ENCODE measurements around the gene SELENOP.

SELENOP gene

GRCh38 chr5:42791151-42791550 lies 20.5 kb downstream of the SELENOP start:
- no peak for DNase-seq (ENCODE audit: low spot score)
- TF ChIP-seq CTCF (IDR thresholded peaks at IDR 0.05; ENCODE audit: extremely low read depth, missing control alignments), result no peak

- no peak for DNase-seq (ENCODE audit: low spot score)
- TF ChIP-seq CTCF (IDR thresholded peaks at IDR 0.05; ENCODE audit: extremely low read depth, missing control alignments), result no peak
Measured at GRCh38 chr5:42787845-42788244, 23.8 kb downstream of the SELENOP start.

GRCh38 chr5:42787073-42787472 lies 24.6 kb downstream of the SELENOP start:
- DNase-seq (ENCODE audit: low spot score), result no peak
- TF ChIP-seq CTCF (IDR thresholded peaks at IDR 0.05; ENCODE audit: extremely low read depth, missing control alignments), result no peak

GRCh38 chr5:42785756-42786155 lies 25.9 kb downstream of the SELENOP start:
- no peak for TF ChIP-seq CTCF (IDR thresholded peaks at IDR 0.05; ENCODE audit: extremely low read depth, missing control alignments)
- no peak for DNase-seq (ENCODE audit: low spot score)

- DNase-seq (ENCODE audit: low spot score), result no peak
- TF ChIP-seq CTCF (IDR thresholded peaks at IDR 0.05; ENCODE audit: extremely low read depth, missing control alignments), result no peak
Measured at GRCh38 chr5:42784132-42784531, 27.6 kb downstream of the SELENOP start.

GRCh38 chr5:42781584-42781983 lies 30.1 kb downstream of the SELENOP start:
- DNase-seq (ENCODE audit: low spot score), result no peak
- TF ChIP-seq CTCF (IDR thresholded peaks at IDR 0.05; ENCODE audit: extremely low read depth, missing control alignments), result no peak

GRCh38 chr5:42779083-42779482 lies 32.6 kb downstream of the SELENOP start:
- TF ChIP-seq CTCF (IDR thresholded peaks at IDR 0.05; ENCODE audit: extremely low read depth, missing control alignments), result no peak
- DNase-seq (ENCODE audit: low spot score), result no peak

Measured in GM20000 (cell line).